ENCODE data around the gene DAAM1.
A peak's percentile ranks its signal among the peaks of the same experiment; 100 is the strongest.

Gene DAAM1

GRCh38 chr14:59176765-59177164 is 11.7 kb upstream of the DAAM1 start:
- FAIRE-seq (no peak), DNase-seq (ENCODE audit: insufficient read length, low spot score) (no peak)
- TF ChIP-seq, protein P1, sequence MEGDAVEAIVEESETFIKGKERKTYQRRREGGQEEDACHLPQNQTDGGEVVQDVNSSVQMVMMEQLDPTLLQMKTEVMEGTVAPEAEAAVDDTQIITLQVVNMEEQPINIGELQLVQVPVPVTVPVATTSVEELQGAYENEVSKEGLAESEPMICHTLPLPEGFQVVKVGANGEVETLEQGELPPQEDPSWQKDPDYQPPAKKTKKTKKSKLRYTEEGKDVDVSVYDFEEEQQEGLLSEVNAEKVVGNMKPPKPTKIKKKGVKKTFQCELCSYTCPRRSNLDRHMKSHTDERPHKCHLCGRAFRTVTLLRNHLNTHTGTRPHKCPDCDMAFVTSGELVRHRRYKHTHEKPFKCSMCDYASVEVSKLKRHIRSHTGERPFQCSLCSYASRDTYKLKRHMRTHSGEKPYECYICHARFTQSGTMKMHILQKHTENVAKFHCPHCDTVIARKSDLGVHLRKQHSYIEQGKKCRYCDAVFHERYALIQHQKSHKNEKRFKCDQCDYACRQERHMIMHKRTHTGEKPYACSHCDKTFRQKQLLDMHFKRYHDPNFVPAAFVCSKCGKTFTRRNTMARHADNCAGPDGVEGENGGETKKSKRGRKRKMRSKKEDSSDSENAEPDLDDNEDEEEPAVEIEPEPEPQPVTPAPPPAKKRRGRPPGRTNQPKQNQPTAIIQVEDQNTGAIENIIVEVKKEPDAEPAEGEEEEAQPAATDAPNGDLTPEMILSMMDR (IDR thresholded peaks at IDR 0.05; ENCODE audit: insufficient read depth, missing control alignments) = no peak

- TF ChIP-seq, protein P1 (IDR thresholded peaks at IDR 0.05; ENCODE audit: insufficient read depth, missing control alignments) = no peak
- FAIRE-seq = no peak
- DNase-seq (ENCODE audit: insufficient read length, low spot score) = no peak
Observed at GRCh38 chr14:59177262-59177661, 11.2 kb upstream of the DAAM1 start.

GRCh38 chr14:59181791-59182190 is 6.7 kb upstream of the DAAM1 start:
- DNase-seq (ENCODE audit: insufficient read length, low spot score) (no peak), FAIRE-seq (no peak)
- TF ChIP-seq, protein P1 (IDR thresholded peaks at IDR 0.05; ENCODE audit: insufficient read depth, missing control alignments) = no peak

GRCh38 chr14:59182641-59183040 is 5.8 kb upstream of the DAAM1 start:
- TF ChIP-seq, protein P1 (IDR thresholded peaks at IDR 0.05; ENCODE audit: insufficient read depth, missing control alignments) = no peak
- FAIRE-seq = peak; percentile 56
- no peak for DNase-seq (ENCODE audit: insufficient read length, low spot score)

DNA sequence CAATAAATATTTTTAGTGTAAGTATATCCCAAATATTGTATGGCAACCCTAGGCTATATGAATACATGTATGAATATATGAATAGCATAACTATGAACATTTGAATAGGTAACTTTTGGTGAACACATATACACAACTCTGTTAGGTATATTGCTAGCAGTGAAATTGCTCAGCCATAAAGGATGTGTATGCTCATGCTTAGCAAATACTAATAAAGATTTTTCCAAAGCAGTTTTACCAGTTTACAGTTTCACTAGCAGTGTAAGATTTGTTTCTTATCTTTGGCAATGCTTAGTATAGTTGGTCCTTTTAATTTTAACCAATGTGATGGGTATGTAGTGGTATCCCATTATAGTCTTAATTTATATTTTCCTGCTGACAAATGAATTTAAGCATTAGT is 5.3 kb upstream of the DAAM1 start:
- no peak for FAIRE-seq
- TF ChIP-seq, protein P1 (IDR thresholded peaks at IDR 0.05; ENCODE audit: insufficient read depth, missing control alignments) = no peak
- no peak for DNase-seq (ENCODE audit: insufficient read length, low spot score)

DNA sequence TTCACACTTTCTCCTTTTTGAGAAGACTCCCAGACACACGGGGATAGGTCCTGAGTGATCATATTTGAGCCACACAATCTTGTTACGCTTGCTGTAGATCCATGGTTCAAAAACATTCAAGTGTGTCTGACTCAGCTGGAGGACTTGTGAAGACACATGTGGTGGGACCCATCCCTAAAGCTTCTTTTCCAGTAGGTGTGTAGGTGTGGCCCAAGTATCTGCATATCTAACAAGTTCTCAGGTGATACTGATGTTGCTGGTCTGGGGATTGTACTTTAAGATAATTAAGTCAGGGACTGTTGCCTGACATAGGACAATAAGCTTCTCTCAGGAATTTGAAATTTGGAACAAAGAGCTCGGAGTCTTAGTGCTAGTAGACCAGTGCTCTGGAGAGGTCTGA is 4.1 kb upstream of the DAAM1 start:
- no peak for DNase-seq (ENCODE audit: insufficient read length, low spot score)
- FAIRE-seq = no peak
- TF ChIP-seq, protein P1 (IDR thresholded peaks at IDR 0.05; ENCODE audit: insufficient read depth, missing control alignments) = no peak

DNA sequence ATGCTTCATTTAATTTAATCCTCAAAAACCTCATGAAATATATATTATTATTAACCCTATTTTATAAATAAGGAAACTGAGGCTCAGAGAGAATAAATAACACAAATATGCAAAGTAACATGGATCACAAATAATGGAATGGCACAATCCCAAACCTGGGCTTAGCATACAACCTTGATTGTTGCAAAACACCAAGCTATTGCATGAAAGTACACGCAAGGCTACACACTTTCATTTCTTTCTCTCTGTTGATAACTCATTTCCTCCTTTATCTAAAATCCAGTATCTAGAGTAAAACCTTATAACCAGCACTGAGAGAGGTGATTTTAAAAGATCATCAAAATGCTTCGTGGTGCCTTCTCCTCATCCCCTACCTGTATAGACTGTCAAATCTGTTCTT is 2.8 kb upstream of the DAAM1 start:
- DNase-seq (ENCODE audit: insufficient read length, low spot score) = no peak
- no peak for FAIRE-seq
- TF ChIP-seq, protein P1 (IDR thresholded peaks at IDR 0.05; ENCODE audit: insufficient read depth, missing control alignments) = no peak

Data from D721Med (cell line).